Keratinocyte (primary cell): Measurements from ENCODE around the gene KRT79. TPM values are rescaled to one million over a fixed set of nuclear protein-coding genes. Genes with fewer than 3 reads are reported as not detected.

Experiments
- DNase-seq: peaks from one replicate; pipeline ENCODE4 v3.0.0-alpha.2; 2011; ENCODE audit warnings: low read depth, missing footprints, low spot score
- FAIRE-seq: peaks from 2 replicates; lab custom pipeline; 2011; peaks lifted over from hg19 to GRCh38; lab: Jason Lieb, UNC
- H2AFZ ChIP-seq: 2 replicates; pipeline ENCODE4 v1.6.0; 2012; ENCODE audit warnings: low read length, control low read depth, inconsistent platforms; ENCODE audit not compliant: control insufficient read depth
- H3K27ac ChIP-seq: 2 replicates; pipeline ENCODE4 v1.5.1; 2011; ENCODE audit warnings: low read length; ENCODE audit not compliant: control insufficient read depth, insufficient read depth
- H3K27me3 ChIP-seq: 3 replicates; pipeline ENCODE4 v1.6.0; 2011; ENCODE audit warnings: low read length; ENCODE audit not compliant: control insufficient read depth, insufficient read depth; ENCODE audit errors: extremely low read depth
- H3K36me3 ChIP-seq, 2 experiments: 2 replicates in 1 of 2; 3 replicates in 1 of 2; pipeline ENCODE4 v1.5.1; 2011; ENCODE audit warnings: low read length in 2 of 2, mild to moderate bottlenecking in 1 of 2; ENCODE audit not compliant: control insufficient read depth in 2 of 2, insufficient read depth in 2 of 2; ENCODE audit errors: extremely low read depth in 1 of 2
- H3K4me1 ChIP-seq: 3 replicates; pipeline ENCODE4 v1.5.1; 2011; ENCODE audit warnings: low read length; ENCODE audit not compliant: control insufficient read depth, insufficient read depth; ENCODE audit errors: extremely low read depth
- H3K4me2 ChIP-seq: 3 replicates; pipeline ENCODE4 v1.6.0; 2011; ENCODE audit warnings: low read depth, low read length; ENCODE audit not compliant: control insufficient read depth, insufficient read depth; ENCODE audit errors: extremely low read depth
- H3K4me3 ChIP-seq, 3 experiments: fragments of 200-600 bp in 1 of 3; sonication (generic) in 1 of 3; 2 replicates in 2 of 3; 3 replicates in 1 of 3; pipeline ENCODE4 v1.5.1; 2011 to 2016; ENCODE audit warnings: low read length in 3 of 3, mild to moderate bottlenecking in 3 of 3, control low read depth in 2 of 3, inconsistent platforms in 1 of 3, low read depth in 1 of 3, mixed read lengths in 1 of 3, mixed run types in 1 of 3, moderate library complexity in 1 of 3; ENCODE audit not compliant: control insufficient read depth in 2 of 3, insufficient read depth in 2 of 3; ENCODE audit errors: extremely low read depth in 1 of 3
- H3K79me2 ChIP-seq: 2 replicates; pipeline ENCODE4 v1.6.0; 2012; ENCODE audit warnings: low read length; ENCODE audit not compliant: control insufficient read depth, insufficient read depth
- H3K9ac ChIP-seq: 3 replicates; pipeline ENCODE4 v1.6.0; 2011; ENCODE audit warnings: low read length; ENCODE audit not compliant: control insufficient read depth, insufficient read depth; ENCODE audit errors: extremely low read depth
- H3K9me1 ChIP-seq: 3 replicates; pipeline ENCODE4 v1.6.0; 2011; ENCODE audit warnings: low read length; ENCODE audit not compliant: control insufficient read depth, insufficient read depth; ENCODE audit errors: extremely low read depth
- H3K9me3 ChIP-seq: 2 replicates; pipeline ENCODE4 v1.5.1; 2012; ENCODE audit warnings: low read depth, low read length; ENCODE audit not compliant: control insufficient read depth
- H4K20me1 ChIP-seq: 3 replicates; pipeline ENCODE4 v1.6.0; 2011; ENCODE audit warnings: low read length; ENCODE audit not compliant: control insufficient read depth, insufficient read depth; ENCODE audit errors: extremely low read depth
- EZH2 ChIP-seq: IDR thresholded peaks from one replicate; pipeline ENCODE4 v1.6.1; 2012; ENCODE audit warnings: inconsistent platforms, mild to moderate bottlenecking, low read length, moderate library complexity
- dilution Hi-C: fragments of 300-500 bp; cut with MboI; formaldehyde crosslinking; loops from one replicate; pipeline ENCODE4 v1.7.0; 2020; ENCODE audit warnings: low sequenced_read_pairs; ENCODE audit not compliant: extremely low pct_ligation_motif_present
- polyA plus RNA-seq, 5 experiments: library from polyadenylated mRNA; depleted of rRNA in 3 of 5; stranded (reverse) in 3 of 5; stranded (forward) in 1 of 5; unstranded in 1 of 5; fragments of >200 nt; gene quantifications; 1 replicate in 1 of 5; 2 replicates in 3 of 5; 3 replicates in 1 of 5; pipeline versions ENCODE4 v1.2.1 to v1.2.3, GENCODE V29; 2011 to 2012; ENCODE audit warnings: missing spikeins in 2 of 5, low read depth in 1 of 5, low replicate concordance in 1 of 5
- TF ChIP-seq, protein P1 (sequence below), 3 experiments: IDR thresholded peaks in 1 of 3; conservative IDR thresholded peaks in 1 of 3; optimal IDR thresholded peaks in 1 of 3; 2 replicates in 2 of 3; 3 replicates in 1 of 3; pipeline versions ENCODE3 to v1.5.1; 2011; ENCODE audit warnings: low read length in 3 of 3, mild to moderate bottlenecking in 3 of 3, moderate library complexity in 2 of 3, control low read depth in 1 of 3, inconsistent platforms in 1 of 3; ENCODE audit not compliant: insufficient read depth in 2 of 3; ENCODE audit errors: extremely low read depth in 1 of 3

The KRT79 gene
- polyA plus RNA-seq, 1 donor (not counting 4 experiments of a cell fraction or from before 2014, with no cell fraction given), result 0.09 TPM

DNA sequence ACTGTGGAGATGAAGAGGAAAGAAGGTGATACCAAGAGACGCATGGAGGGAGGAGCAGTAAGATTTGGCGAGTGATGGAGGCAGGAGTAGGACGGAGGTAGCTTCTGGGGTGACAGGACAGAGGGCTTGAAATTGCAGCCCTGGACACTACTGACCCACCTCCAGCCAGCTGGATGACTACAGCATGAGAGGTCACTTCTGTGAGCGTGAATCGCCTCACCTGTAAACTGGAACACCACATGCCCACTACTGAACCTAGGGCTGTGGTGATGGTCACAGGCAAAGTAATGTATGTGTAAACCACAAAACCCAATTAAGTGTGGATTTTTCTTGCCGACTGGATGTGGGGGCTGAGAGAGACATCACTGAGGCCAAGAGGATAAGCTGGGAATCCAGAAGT lies 13.6 kb downstream of the KRT79 start:
- Histone ChIP-seq H3K4me3 (no peak overlapping the region), H2AFZ (no peak overlapping the region), H3K9ac (no peak overlapping the region), H3K4me2 (no peak overlapping the region), H4K20me1 (peaks cover 4% of the 10 kb centered on the region), H3K9me3 (no peaks in the 10 kb centered on the region), H3K4me1 (no peaks in the 10 kb centered on the region), H3K27ac (no peak overlapping the region), H3K9me1 (no peaks in the 10 kb centered on the region), H3K27me3 (peaks cover 29% of the 10 kb centered on the region), H3K36me3 (no peaks in the 10 kb centered on the region), H3K79me2 (no peaks in the 10 kb centered on the region)
- no peak for DNase-seq
- TF ChIP-seq, protein P1, sequence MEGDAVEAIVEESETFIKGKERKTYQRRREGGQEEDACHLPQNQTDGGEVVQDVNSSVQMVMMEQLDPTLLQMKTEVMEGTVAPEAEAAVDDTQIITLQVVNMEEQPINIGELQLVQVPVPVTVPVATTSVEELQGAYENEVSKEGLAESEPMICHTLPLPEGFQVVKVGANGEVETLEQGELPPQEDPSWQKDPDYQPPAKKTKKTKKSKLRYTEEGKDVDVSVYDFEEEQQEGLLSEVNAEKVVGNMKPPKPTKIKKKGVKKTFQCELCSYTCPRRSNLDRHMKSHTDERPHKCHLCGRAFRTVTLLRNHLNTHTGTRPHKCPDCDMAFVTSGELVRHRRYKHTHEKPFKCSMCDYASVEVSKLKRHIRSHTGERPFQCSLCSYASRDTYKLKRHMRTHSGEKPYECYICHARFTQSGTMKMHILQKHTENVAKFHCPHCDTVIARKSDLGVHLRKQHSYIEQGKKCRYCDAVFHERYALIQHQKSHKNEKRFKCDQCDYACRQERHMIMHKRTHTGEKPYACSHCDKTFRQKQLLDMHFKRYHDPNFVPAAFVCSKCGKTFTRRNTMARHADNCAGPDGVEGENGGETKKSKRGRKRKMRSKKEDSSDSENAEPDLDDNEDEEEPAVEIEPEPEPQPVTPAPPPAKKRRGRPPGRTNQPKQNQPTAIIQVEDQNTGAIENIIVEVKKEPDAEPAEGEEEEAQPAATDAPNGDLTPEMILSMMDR (optimal IDR thresholded peaks at IDR 0.05 in 1 of 3, IDR thresholded peaks at IDR 0.05 in 1 of 3, conservative IDR thresholded peaks at IDR 0.05 in 1 of 3; ENCODE audit: extremely low read depth in 1 of 3, insufficient read depth in 2 of 3, low read length in 3 of 3), result no peak
- no peak for TF ChIP-seq EZH2
- dilution Hi-C loops, result no loop called here
- FAIRE-seq, result no peak

DNA sequence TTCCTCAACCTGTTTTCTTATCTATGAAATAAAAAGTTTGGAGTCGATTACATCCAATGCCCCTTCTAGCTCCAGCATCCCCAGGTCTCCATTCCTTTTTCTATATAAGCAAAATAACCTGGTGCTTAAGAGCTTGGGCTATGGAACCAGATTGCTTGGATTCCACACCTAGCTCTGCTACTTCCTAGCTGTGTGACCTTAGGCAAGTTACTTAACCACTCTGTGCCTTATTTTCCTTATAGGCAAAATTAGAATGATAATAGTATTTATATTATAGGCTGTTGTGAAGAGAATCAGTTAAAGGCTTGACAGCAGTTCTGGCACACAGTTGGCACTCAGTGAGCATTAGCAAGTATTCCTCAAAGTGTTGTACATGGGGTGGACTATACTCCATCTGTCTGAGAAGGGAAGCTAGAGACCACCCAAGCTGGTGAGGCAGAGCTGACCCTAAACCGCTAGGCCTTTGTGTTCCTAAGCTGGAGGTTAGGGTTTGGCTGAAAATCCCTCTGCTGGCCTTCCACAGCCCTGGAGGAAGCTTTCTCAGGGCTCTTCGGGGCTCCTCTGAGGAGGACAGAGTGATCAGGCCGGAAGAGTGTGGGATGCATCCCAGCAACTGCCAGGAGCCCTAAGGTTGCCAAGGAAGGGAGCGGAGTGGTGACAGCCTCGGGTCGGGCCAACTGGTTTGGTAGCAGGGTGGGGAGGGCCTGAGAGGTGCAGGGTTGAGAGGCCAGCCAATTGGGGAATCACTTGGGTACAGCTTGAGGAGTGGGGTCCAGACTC lies 14.2 kb downstream of the KRT79 start:
- DNase-seq (no peak), FAIRE-seq (no peak)
- no peaks in the 10 kb centered on the region for H3K4me1 ChIP-seq
- H3K4me3 ChIP-seq, result no peak overlapping the region
- H3K27ac ChIP-seq, result no peak overlapping the region
- no peaks in the 10 kb centered on the region for H3K79me2 ChIP-seq
- H2AFZ ChIP-seq, result no peak overlapping the region
- peaks cover 4% of the 10 kb centered on the region for H4K20me1 ChIP-seq
- no peaks in the 10 kb centered on the region for H3K9me1 ChIP-seq
- peaks cover 29% of the 10 kb centered on the region for H3K27me3 ChIP-seq
- H3K9ac ChIP-seq, result no peak overlapping the region
- TF ChIP-seq, protein P1 (optimal IDR thresholded peaks at IDR 0.05 in 1 of 3, IDR thresholded peaks at IDR 0.05 in 1 of 3, conservative IDR thresholded peaks at IDR 0.05 in 1 of 3; ENCODE audit: extremely low read depth in 1 of 3, insufficient read depth in 2 of 3, low read length in 3 of 3), result no peak
- no peak for TF ChIP-seq EZH2
- no peaks in the 10 kb centered on the region for H3K9me3 ChIP-seq
- dilution Hi-C loops, result no loop called here
- H3K4me2 ChIP-seq, result no peak overlapping the region
- H3K36me3 ChIP-seq, result no peaks in the 10 kb centered on the region
